Stimulated activated naive CD4-positive, alpha-beta T cell treated with Interleukin-2 at 50 U/mL for 16 hours (primary cell): ENCODE data around the gene MYO1D.
"Not testable (repeated sequence)": the region's sequence is repeated elsewhere in the genome, so short reads cannot be mapped to it uniquely, and the experiment has no call there.

Experiments used
- DNase-seq: peaks from one replicate; lab custom pipeline; 2025; lab: John Stamatoyannopoulos, UW

The MYO1D gene

GRCh38 chr17:32528825-32529224 is 348.1 kb downstream of the MYO1D start:
- DNase-seq: no peak

GRCh38 chr17:32527146-32527545 is 349.8 kb downstream of the MYO1D start:
- no peak for DNase-seq

GRCh38 chr17:32525122-32525521 is 351.8 kb downstream of the MYO1D start:
- no peak for DNase-seq

- not testable (repeated sequence) for DNase-seq
These were observed 352.4 kb downstream of the MYO1D start for GRCh38 chr17:32524553-32524880.

- DNase-seq: peak; percentile 19
These were observed 352.9 kb downstream of the MYO1D start for GRCh38 chr17:32523827-32524552.

GRCh38 chr17:32523017-32523680 is 353.8 kb downstream of the MYO1D start:
- DNase-seq: peak; percentile 40

GRCh38 chr17:32520737-32521404 is 356.1 kb downstream of the MYO1D start:
- DNase-seq: no peak

- peak; percentile 58 for DNase-seq
These were observed 356.7 kb downstream of the MYO1D start for GRCh38 chr17:32520104-32520701.

- peak; percentile 60 for DNase-seq
These were observed 357.5 kb downstream of the MYO1D start for GRCh38 chr17:32519228-32520103.

GRCh38 chr17:32518646-32519227 is 358.2 kb downstream of the MYO1D start:
- DNase-seq: no peak

- DNase-seq: no peak
These were observed 358.9 kb downstream of the MYO1D start for GRCh38 chr17:32517982-32518381.

GRCh38 chr17:32516940-32517701 is 359.8 kb downstream of the MYO1D start:
- no peak for DNase-seq

- no peak for DNase-seq
These were observed 360.5 kb downstream of the MYO1D start for GRCh38 chr17:32516450-32516849.

GRCh38 chr17:32515677-32516383 is 361.1 kb downstream of the MYO1D start:
- DNase-seq: no peak

GRCh38 chr17:32514606-32515005 is 362.3 kb downstream of the MYO1D start:
- DNase-seq: no peak

GRCh38 chr17:32513579-32513978 is 363.3 kb downstream of the MYO1D start:
- DNase-seq: no peak

GRCh38 chr17:32512328-32512727 is 364.6 kb downstream of the MYO1D start:
- DNase-seq: no peak

- no peak for DNase-seq
These were observed 366.5 kb downstream of the MYO1D start for GRCh38 chr17:32510466-32510865.

- DNase-seq: no peak
These were observed 368.0 kb downstream of the MYO1D start for GRCh38 chr17:32508926-32509325.
